Keratinocyte (primary cell): ENCODE data around the gene S100A6. TPM values are rescaled to one million over a fixed set of nuclear protein-coding genes. Genes with fewer than 3 reads are reported as not detected.
A peak's percentile ranks its signal among the peaks of the same experiment; 100 is the strongest.
"Not testable (repeated sequence)": the region's sequence is repeated elsewhere in the genome, so short reads cannot be mapped to it uniquely, and the experiment has no call there.

ENCODE experiments used
- DNase-seq: peaks from one replicate; pipeline ENCODE4 v3.0.0-alpha.2; 2011; ENCODE audit warnings: low read depth, missing footprints, low spot score
- FAIRE-seq: peaks from 2 replicates; lab custom pipeline; 2011; peaks lifted over from hg19 to GRCh38; lab: Jason Lieb, UNC
- H2AFZ ChIP-seq: 2 replicates; pipeline ENCODE4 v1.6.0; 2012; ENCODE audit warnings: low read length, control low read depth, inconsistent platforms; ENCODE audit not compliant: control insufficient read depth
- H3K27ac ChIP-seq: 2 replicates; pipeline ENCODE4 v1.5.1; 2011; ENCODE audit warnings: low read length; ENCODE audit not compliant: control insufficient read depth, insufficient read depth
- H3K27me3 ChIP-seq: 3 replicates; pipeline ENCODE4 v1.6.0; 2011; ENCODE audit warnings: low read length; ENCODE audit not compliant: control insufficient read depth, insufficient read depth; ENCODE audit errors: extremely low read depth
- H3K36me3 ChIP-seq, 2 experiments: 2 replicates in 1 of 2; 3 replicates in 1 of 2; pipeline ENCODE4 v1.5.1; 2011; ENCODE audit warnings: low read length in 2 of 2, mild to moderate bottlenecking in 1 of 2; ENCODE audit not compliant: control insufficient read depth in 2 of 2, insufficient read depth in 2 of 2; ENCODE audit errors: extremely low read depth in 1 of 2
- H3K4me1 ChIP-seq: 3 replicates; pipeline ENCODE4 v1.5.1; 2011; ENCODE audit warnings: low read length; ENCODE audit not compliant: control insufficient read depth, insufficient read depth; ENCODE audit errors: extremely low read depth
- H3K4me2 ChIP-seq: 3 replicates; pipeline ENCODE4 v1.6.0; 2011; ENCODE audit warnings: low read depth, low read length; ENCODE audit not compliant: control insufficient read depth, insufficient read depth; ENCODE audit errors: extremely low read depth
- H3K4me3 ChIP-seq, 3 experiments: fragments of 200-600 bp in 1 of 3; sonication (generic) in 1 of 3; 2 replicates in 2 of 3; 3 replicates in 1 of 3; pipeline ENCODE4 v1.5.1; 2011 to 2016; ENCODE audit warnings: low read length in 3 of 3, mild to moderate bottlenecking in 3 of 3, control low read depth in 2 of 3, inconsistent platforms in 1 of 3, low read depth in 1 of 3, mixed read lengths in 1 of 3, mixed run types in 1 of 3, moderate library complexity in 1 of 3; ENCODE audit not compliant: control insufficient read depth in 2 of 3, insufficient read depth in 2 of 3; ENCODE audit errors: extremely low read depth in 1 of 3
- H3K79me2 ChIP-seq: 2 replicates; pipeline ENCODE4 v1.6.0; 2012; ENCODE audit warnings: low read length; ENCODE audit not compliant: control insufficient read depth, insufficient read depth
- H3K9ac ChIP-seq: 3 replicates; pipeline ENCODE4 v1.6.0; 2011; ENCODE audit warnings: low read length; ENCODE audit not compliant: control insufficient read depth, insufficient read depth; ENCODE audit errors: extremely low read depth
- H3K9me1 ChIP-seq: 3 replicates; pipeline ENCODE4 v1.6.0; 2011; ENCODE audit warnings: low read length; ENCODE audit not compliant: control insufficient read depth, insufficient read depth; ENCODE audit errors: extremely low read depth
- H3K9me3 ChIP-seq: 2 replicates; pipeline ENCODE4 v1.5.1; 2012; ENCODE audit warnings: low read depth, low read length; ENCODE audit not compliant: control insufficient read depth
- H4K20me1 ChIP-seq: 3 replicates; pipeline ENCODE4 v1.6.0; 2011; ENCODE audit warnings: low read length; ENCODE audit not compliant: control insufficient read depth, insufficient read depth; ENCODE audit errors: extremely low read depth
- EZH2 ChIP-seq: IDR thresholded peaks from one replicate; pipeline ENCODE4 v1.6.1; 2012; ENCODE audit warnings: inconsistent platforms, mild to moderate bottlenecking, low read length, moderate library complexity
- dilution Hi-C: fragments of 300-500 bp; cut with MboI; formaldehyde crosslinking; loops from one replicate; pipeline ENCODE4 v1.7.0; 2020; ENCODE audit warnings: low sequenced_read_pairs; ENCODE audit not compliant: extremely low pct_ligation_motif_present
- polyA plus RNA-seq, 5 experiments: library from polyadenylated mRNA; depleted of rRNA in 3 of 5; stranded (reverse) in 3 of 5; stranded (forward) in 1 of 5; unstranded in 1 of 5; fragments of >200 nt; gene quantifications; 1 replicate in 1 of 5; 2 replicates in 3 of 5; 3 replicates in 1 of 5; pipeline versions ENCODE4 v1.2.1 to v1.2.3, GENCODE V29; 2011 to 2012; ENCODE audit warnings: missing spikeins in 2 of 5, low read depth in 1 of 5, low replicate concordance in 1 of 5
- TF ChIP-seq, protein P1 (sequence below), 3 experiments: IDR thresholded peaks in 1 of 3; conservative IDR thresholded peaks in 1 of 3; optimal IDR thresholded peaks in 1 of 3; 2 replicates in 2 of 3; 3 replicates in 1 of 3; pipeline versions ENCODE3 to v1.5.1; 2011; ENCODE audit warnings: low read length in 3 of 3, mild to moderate bottlenecking in 3 of 3, moderate library complexity in 2 of 3, control low read depth in 1 of 3, inconsistent platforms in 1 of 3; ENCODE audit not compliant: insufficient read depth in 2 of 3; ENCODE audit errors: extremely low read depth in 1 of 3

The S100A6 gene
- polyA plus RNA-seq, 1 donor (not counting 4 experiments of a cell fraction or from before 2014, with no cell fraction given) = 2,598 TPM

DNA sequence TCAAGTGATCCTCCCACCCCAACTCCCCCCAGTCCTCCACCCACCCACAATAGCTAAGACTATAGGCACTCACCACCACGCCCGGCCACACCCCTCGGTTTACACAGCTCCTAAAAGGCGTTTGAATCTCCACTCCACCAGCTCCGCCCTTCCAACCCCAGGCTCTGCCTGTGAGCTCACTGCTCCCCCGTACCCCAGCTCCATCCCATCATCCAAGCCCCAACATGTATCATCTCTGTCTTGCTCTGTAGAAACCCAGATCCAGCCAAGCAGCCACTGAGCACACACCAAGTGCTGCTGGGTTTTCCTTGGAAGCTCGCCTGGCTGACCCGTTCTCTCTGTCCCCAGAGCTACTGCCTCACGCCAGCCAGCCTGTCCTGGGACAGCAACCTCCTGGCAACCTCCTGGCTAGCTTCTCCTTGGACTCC lies 41.8 kb upstream of the S100A6 start:
- DNase-seq (no peak), FAIRE-seq (peak; percentile 29)
- H3K9me1 ChIP-seq = no peaks in the 10 kb centered on the region
- no peaks in the 10 kb centered on the region for H3K36me3 ChIP-seq
- H2AFZ ChIP-seq = peak overlapping the region; percentile 84
- TF ChIP-seq, protein P1, sequence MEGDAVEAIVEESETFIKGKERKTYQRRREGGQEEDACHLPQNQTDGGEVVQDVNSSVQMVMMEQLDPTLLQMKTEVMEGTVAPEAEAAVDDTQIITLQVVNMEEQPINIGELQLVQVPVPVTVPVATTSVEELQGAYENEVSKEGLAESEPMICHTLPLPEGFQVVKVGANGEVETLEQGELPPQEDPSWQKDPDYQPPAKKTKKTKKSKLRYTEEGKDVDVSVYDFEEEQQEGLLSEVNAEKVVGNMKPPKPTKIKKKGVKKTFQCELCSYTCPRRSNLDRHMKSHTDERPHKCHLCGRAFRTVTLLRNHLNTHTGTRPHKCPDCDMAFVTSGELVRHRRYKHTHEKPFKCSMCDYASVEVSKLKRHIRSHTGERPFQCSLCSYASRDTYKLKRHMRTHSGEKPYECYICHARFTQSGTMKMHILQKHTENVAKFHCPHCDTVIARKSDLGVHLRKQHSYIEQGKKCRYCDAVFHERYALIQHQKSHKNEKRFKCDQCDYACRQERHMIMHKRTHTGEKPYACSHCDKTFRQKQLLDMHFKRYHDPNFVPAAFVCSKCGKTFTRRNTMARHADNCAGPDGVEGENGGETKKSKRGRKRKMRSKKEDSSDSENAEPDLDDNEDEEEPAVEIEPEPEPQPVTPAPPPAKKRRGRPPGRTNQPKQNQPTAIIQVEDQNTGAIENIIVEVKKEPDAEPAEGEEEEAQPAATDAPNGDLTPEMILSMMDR (optimal IDR thresholded peaks at IDR 0.05 in 1 of 3, IDR thresholded peaks at IDR 0.05 in 1 of 3, conservative IDR thresholded peaks at IDR 0.05 in 1 of 3; ENCODE audit: extremely low read depth in 1 of 3, insufficient read depth in 2 of 3, low read length in 3 of 3) = no peak
- no peak for TF ChIP-seq EZH2
- H3K4me2 ChIP-seq = peak overlapping the region; percentile 71
- H4K20me1 ChIP-seq = no peaks in the 10 kb centered on the region
- no peaks in the 10 kb centered on the region for H3K27me3 ChIP-seq
- H3K9ac ChIP-seq = peak overlapping the region; percentile 28
- H3K79me2 ChIP-seq = no peaks in the 10 kb centered on the region
- no peaks in the 10 kb centered on the region for H3K9me3 ChIP-seq
- peak overlapping the region in 1 of 3 experiments; percentile 53 for H3K4me3 ChIP-seq
- H3K4me1 ChIP-seq = peaks cover 32% of the 10 kb centered on the region
- dilution Hi-C loops = no loop called here
- H3K27ac ChIP-seq = no peak overlapping the region

DNA sequence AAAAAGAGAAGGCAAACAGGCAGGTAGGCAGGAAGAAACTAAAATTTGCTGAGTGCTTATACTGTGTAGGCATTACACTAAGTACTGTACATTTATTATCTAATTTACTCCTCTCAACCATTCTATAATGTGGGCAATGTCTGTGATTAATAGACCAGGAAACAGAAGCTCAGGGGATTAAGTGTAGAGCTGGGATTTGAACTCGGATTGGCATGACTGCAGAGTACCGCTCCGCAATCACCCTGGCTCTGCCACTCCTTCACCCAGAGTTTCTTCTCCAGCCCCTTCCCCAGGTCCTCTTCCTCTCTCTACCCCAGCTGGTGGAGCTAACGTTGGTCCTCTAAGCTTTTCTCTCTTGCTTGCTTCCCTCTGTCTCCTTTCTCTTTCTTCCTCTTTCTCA lies 41.3 kb upstream of the S100A6 start:
- no peak for FAIRE-seq
- H3K27ac ChIP-seq = no peak overlapping the region

DNA sequence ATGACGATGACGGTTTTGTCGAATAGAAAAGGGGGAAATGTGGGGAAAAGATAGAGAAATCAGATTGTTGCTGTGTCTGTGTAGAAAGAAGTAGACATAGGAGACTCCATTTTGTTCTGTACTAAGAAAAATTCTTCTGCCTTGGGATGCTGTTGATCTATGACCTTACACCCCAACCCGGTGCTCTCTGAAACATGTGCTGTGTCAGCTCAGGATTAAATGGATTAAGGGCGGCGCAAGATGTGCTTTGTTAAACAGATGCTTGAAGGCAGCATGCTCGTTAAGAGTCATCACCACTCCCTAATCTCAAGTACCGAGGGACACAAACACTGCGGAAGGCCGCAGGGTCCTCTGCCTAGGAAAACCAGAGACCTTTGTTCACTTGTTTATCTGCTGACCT lies 39.7 kb upstream of the S100A6 start:
- H3K27ac ChIP-seq, H3K9me3 ChIP-seq, dilution Hi-C loops, H3K9ac ChIP-seq, H3K9me1 ChIP-seq, H3K4me3 ChIP-seq, H3K4me2 ChIP-seq, FAIRE-seq, H4K20me1 ChIP-seq, H2AFZ ChIP-seq, H3K79me2 ChIP-seq, H3K36me3 ChIP-seq, H3K27me3 ChIP-seq, DNase-seq: not testable (repeated sequence)
- peaks cover 43% of the 10 kb centered on the region for H3K4me1 ChIP-seq

More for the DNA sequence above, 41.3 kb upstream of the S100A6 start:
- Histone ChIP-seq H3K9me3 (no peaks in the 10 kb centered on the region), H3K4me3 (no peak overlapping the region), H3K9ac (no peak overlapping the region), H4K20me1 (no peaks in the 10 kb centered on the region), H2AFZ (no peak overlapping the region), H3K9me1 (no peaks in the 10 kb centered on the region), H3K27me3 (no peaks in the 10 kb centered on the region), H3K4me1 (peaks cover 37% of the 10 kb centered on the region), H3K79me2 (no peaks in the 10 kb centered on the region), H3K4me2 (peak overlapping the region; percentile 71), H3K36me3 (no peaks in the 10 kb centered on the region)
- TF ChIP-seq EZH2 = no peak
- TF ChIP-seq, protein P1 (optimal IDR thresholded peaks at IDR 0.05 in 1 of 3, IDR thresholded peaks at IDR 0.05 in 1 of 3, conservative IDR thresholded peaks at IDR 0.05 in 1 of 3; ENCODE audit: extremely low read depth in 1 of 3, insufficient read depth in 2 of 3, low read length in 3 of 3) = no peak
- dilution Hi-C loops = no loop called here
- no peak for DNase-seq

DNA sequence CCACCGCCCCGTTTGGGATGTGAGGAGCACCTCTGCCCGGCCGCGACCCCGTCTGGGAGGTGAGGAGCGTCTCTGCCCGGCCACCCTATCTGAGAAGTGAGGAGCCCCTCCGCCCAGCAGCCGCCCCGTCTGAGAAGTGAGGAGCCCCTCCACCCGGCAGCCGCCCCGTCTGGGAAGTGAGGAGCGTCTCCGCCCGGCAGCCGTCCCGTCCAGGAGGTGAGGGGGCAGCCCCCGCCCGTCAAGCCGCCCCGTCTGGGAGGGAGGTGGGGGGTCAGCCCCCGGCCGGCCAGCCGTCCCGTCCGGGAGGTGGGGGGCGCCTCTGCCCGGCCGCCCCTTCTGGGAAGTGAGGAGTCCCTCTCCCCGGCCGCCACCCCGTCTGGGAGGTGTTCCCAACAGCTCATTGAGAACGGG lies 39.3 kb upstream of the S100A6 start:
- H3K4me1 ChIP-seq = peaks cover 43% of the 10 kb centered on the region
- FAIRE-seq, H3K79me2 ChIP-seq, H3K36me3 ChIP-seq, H3K9me3 ChIP-seq, dilution Hi-C loops, H4K20me1 ChIP-seq, H3K4me2 ChIP-seq, H3K9me1 ChIP-seq, H2AFZ ChIP-seq, H3K27me3 ChIP-seq, H3K9ac ChIP-seq, H3K4me3 ChIP-seq, H3K27ac ChIP-seq, DNase-seq: not testable (repeated sequence)
